OCI-LY3 (cell line): ENCODE data around the gene FRAS1.

Experiments used
- EZH2phosphoT487 ChIP-seq: fragments of 200-600 bp; shearing (Covaris generic); IDR thresholded peaks from 2 replicates; pipeline ENCODE4 v1.6.1; 2018; ENCODE audit warnings: antibody characterized with exemption, mixed run types, low read depth
- TF ChIP-seq, protein P1 (sequence below): fragments of 200-600, 300-600 bp; sonication (generic); IDR thresholded peaks from 2 replicates; pipeline ENCODE4 v1.5.1; 2014; ENCODE audit warnings: antibody characterized with exemption, low read length, low read depth

- TF ChIP-seq, protein P1, sequence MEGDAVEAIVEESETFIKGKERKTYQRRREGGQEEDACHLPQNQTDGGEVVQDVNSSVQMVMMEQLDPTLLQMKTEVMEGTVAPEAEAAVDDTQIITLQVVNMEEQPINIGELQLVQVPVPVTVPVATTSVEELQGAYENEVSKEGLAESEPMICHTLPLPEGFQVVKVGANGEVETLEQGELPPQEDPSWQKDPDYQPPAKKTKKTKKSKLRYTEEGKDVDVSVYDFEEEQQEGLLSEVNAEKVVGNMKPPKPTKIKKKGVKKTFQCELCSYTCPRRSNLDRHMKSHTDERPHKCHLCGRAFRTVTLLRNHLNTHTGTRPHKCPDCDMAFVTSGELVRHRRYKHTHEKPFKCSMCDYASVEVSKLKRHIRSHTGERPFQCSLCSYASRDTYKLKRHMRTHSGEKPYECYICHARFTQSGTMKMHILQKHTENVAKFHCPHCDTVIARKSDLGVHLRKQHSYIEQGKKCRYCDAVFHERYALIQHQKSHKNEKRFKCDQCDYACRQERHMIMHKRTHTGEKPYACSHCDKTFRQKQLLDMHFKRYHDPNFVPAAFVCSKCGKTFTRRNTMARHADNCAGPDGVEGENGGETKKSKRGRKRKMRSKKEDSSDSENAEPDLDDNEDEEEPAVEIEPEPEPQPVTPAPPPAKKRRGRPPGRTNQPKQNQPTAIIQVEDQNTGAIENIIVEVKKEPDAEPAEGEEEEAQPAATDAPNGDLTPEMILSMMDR, result no peak
- TF ChIP-seq EZH2phosphoT487, result no peak
Measured at GRCh38 chr4:78584863-78585547, 527.9 kb downstream of the FRAS1 start.
